Peyer's patch (tissue), 4 donors: ENCODE data around the gene NR2C1. TPM values are rescaled to one million over a fixed set of nuclear protein-coding genes. Genes with fewer than 3 reads are reported as not detected.

Source experiments
- DNase-seq, 3 donors: peaks; one replicate each; pipeline ENCODE4 v3.0.0-alpha.2; 2017 to 2019
- H3K27ac ChIP-seq, 4 donors: fragments of 200-600 bp; sonication (generic); one replicate each; pipeline ENCODE4 v1.5.1; 2016 to 2019
- H3K27me3 ChIP-seq, 2 donors: fragments of 200-600 bp; sonication (generic); one replicate each; pipeline ENCODE4 v1.5.1; 2019
- H3K36me3 ChIP-seq, 3 donors: fragments of 200-600 bp; sonication (generic); one replicate each; pipeline ENCODE4 v1.5.1; 2016 to 2019
- H3K4me1 ChIP-seq, 4 donors: fragments of 200-600 bp; sonication (generic); one replicate each; pipeline ENCODE4 v1.5.1; 2016 to 2019
- H3K4me3 ChIP-seq, 4 donors: fragments of 200-600 bp; sonication (generic); 1 replicate in 3 of 4; 2 replicates in 1 of 4; pipeline ENCODE4 v1.5.1; 2016 to 2019; ENCODE audit warnings: mild to moderate bottlenecking in 1 of 4
- H3K9me3 ChIP-seq, 4 donors: fragments of 200-600 bp; sonication (generic); one replicate each; pipeline ENCODE4 v1.5.1; 2016 to 2019; ENCODE audit warnings: mild to moderate bottlenecking in 1 of 4
- POLR2A ChIP-seq, 2 donors: fragments of 450-650 bp; IDR thresholded peaks; one replicate each; pipeline ENCODE4 v1.5.1; 2017; ENCODE audit warnings: antibody characterized with exemption in 2 of 2, mild to moderate bottlenecking in 2 of 2, moderate library complexity in 2 of 2
- total RNA-seq, 4 donors: library from RNA; depleted of rRNA; stranded (reverse); fragments of >200 nt; gene quantifications; one replicate each; pipeline ENCODE4 v1.1.0, GENCODE V29; 2016
- TF ChIP-seq, protein P1 (sequence below), 6 experiments: fragments of 450-650 bp in 4 of 6; fragments of 200-600 bp in 2 of 6; sonication (generic) in 1 of 6; IDR thresholded peaks; one replicate each; pipeline ENCODE4 v1.5.1; 2017 to 2019; ENCODE audit warnings: antibody characterized with exemption in 6 of 6, mild to moderate bottlenecking in 3 of 6, moderate library complexity in 1 of 6

The NR2C1 gene
- total RNA-seq, 4 donors from 2014 or later: 35.2 to 202 (median 52.5) TPM

DNA sequence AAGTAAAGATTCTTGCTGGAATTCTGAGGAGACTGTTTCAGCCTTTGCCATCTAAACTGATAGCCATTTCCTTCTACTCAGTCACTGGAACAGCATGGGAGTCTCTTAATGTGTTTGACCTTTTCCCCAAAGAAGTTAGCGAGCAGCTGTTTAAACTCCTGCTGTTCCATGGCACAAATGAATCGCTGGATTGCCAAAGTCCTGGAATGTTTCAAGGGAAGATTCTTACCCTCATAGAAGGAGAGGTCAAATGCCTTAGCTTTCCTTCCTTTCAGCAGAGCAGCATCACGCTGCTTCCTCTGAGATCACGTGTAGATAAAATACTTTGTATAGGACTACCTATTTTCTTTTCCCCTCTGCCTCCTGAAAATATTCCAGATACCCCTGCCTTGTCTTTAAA lies 10.5 kb upstream of the NR2C1 start:
- DNase-seq: no peak
- Histone ChIP-seq H3K27me3 (no peaks in the 10 kb centered on the region), H3K27ac (peak overlapping the region in 2 of 4 donors; percentile 37 to 55)

DNA sequence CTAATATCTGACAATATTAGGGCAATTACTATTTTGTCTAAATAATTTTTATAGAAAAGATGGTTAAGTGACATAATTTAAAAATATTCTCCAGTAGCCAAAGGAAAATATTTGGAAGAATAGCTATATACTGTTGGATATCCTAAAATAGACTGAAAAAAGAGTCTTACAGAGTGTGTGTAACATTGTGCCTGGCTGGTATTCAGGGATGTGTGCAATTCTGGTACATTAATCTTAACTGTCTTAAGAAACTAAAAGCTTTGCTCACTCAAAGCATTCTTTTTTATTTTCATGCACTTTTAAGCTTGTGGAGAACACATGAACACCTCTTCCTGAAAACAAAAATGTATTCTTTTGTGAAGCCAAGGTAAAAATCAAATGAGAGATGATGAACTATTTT lies 10.1 kb upstream of the NR2C1 start:
- no peaks in the 10 kb centered on the region for H3K4me1 ChIP-seq
- H3K36me3 ChIP-seq: no peaks in the 10 kb centered on the region
- no peak for DNase-seq
- peak overlapping the region in 2 of 4 donors; percentile 37 to 55 for H3K27ac ChIP-seq
- TF ChIP-seq, protein P1, sequence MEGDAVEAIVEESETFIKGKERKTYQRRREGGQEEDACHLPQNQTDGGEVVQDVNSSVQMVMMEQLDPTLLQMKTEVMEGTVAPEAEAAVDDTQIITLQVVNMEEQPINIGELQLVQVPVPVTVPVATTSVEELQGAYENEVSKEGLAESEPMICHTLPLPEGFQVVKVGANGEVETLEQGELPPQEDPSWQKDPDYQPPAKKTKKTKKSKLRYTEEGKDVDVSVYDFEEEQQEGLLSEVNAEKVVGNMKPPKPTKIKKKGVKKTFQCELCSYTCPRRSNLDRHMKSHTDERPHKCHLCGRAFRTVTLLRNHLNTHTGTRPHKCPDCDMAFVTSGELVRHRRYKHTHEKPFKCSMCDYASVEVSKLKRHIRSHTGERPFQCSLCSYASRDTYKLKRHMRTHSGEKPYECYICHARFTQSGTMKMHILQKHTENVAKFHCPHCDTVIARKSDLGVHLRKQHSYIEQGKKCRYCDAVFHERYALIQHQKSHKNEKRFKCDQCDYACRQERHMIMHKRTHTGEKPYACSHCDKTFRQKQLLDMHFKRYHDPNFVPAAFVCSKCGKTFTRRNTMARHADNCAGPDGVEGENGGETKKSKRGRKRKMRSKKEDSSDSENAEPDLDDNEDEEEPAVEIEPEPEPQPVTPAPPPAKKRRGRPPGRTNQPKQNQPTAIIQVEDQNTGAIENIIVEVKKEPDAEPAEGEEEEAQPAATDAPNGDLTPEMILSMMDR (IDR thresholded peaks at IDR 0.05): no peak
- TF ChIP-seq POLR2A (IDR thresholded peaks at IDR 0.05): no peak
- no peaks in the 10 kb centered on the region for H3K9me3 ChIP-seq
- H3K4me3 ChIP-seq: no peak overlapping the region
- H3K27me3 ChIP-seq: no peaks in the 10 kb centered on the region

More for the DNA sequence above, 10.5 kb upstream of the NR2C1 start:
- Histone ChIP-seq H3K4me1 (no peaks in the 10 kb centered on the region), H3K9me3 (no peaks in the 10 kb centered on the region), H3K4me3 (no peak overlapping the region), H3K36me3 (peaks cover 0 to 2% (median 0%) of the 10 kb centered on the region in 3 donors)
- TF ChIP-seq, protein P1 (IDR thresholded peaks at IDR 0.05): no peak
- no peak for TF ChIP-seq POLR2A (IDR thresholded peaks at IDR 0.05)

DNA sequence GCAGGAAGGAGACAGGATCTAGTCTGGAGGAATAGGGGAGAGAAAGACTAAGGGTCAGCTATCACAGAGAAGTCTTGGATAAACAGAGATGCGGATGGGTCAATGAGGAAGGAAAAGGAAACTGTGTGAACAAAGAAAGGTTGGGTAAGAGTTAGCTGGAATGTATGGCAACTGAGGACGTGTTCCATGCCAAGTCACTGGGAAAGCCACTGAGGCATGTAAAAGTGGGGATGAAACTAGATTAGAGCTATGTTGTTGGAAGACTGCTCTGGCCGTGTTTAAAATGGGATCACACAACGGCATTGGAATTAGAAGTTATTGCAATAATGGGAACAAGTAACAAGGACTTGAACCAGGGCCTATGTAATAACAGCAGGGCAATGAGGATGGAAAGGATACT lies 3.9 kb upstream of the NR2C1 start:
- Histone ChIP-seq H3K36me3 (no peaks in the 10 kb centered on the region), H3K9me3 (no peaks in the 10 kb centered on the region), H3K4me1 (peaks cover 0 to 4% (median 0%) of the 10 kb centered on the region in 4 donors), H3K27me3 (no peaks in the 10 kb centered on the region), H3K27ac (no peak overlapping the region), H3K4me3 (no peak overlapping the region)
- TF ChIP-seq, protein P1 (IDR thresholded peaks at IDR 0.05): no peak
- TF ChIP-seq POLR2A (IDR thresholded peaks at IDR 0.05): no peak
- DNase-seq: no peak

DNA sequence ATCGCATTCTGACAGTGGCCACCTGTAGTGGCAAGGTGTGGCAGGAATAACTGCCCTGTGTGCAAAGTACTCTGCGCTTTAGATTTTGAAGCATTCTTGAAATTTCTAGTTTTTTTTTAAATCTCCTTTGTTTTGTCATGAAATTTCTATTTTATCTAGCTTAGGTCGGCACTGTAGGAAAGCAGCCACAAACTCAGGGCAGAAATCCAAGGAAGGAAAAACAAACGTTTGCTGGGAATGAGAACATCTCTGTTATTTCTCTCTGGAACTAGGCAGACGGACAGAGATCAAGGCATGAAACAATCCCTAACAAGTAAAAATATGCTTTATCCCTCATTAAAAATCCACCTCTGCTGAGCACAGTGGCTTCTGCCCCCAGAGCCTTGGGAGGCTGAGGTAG lies 1.3 kb upstream of the NR2C1 start:
- H3K27ac ChIP-seq: no peak overlapping the region
- H3K27me3 ChIP-seq: no peaks in the 10 kb centered on the region
- H3K4me1 ChIP-seq: peaks cover 0 to 8% (median 0%) of the 10 kb centered on the region in 4 donors
- DNase-seq: no peak
- H3K4me3 ChIP-seq: no peak overlapping the region
- no peaks in the 10 kb centered on the region for H3K9me3 ChIP-seq
- TF ChIP-seq POLR2A (IDR thresholded peaks at IDR 0.05): no peak
- TF ChIP-seq, protein P1 (IDR thresholded peaks at IDR 0.05): no peak
- no peaks in the 10 kb centered on the region for H3K36me3 ChIP-seq

DNA sequence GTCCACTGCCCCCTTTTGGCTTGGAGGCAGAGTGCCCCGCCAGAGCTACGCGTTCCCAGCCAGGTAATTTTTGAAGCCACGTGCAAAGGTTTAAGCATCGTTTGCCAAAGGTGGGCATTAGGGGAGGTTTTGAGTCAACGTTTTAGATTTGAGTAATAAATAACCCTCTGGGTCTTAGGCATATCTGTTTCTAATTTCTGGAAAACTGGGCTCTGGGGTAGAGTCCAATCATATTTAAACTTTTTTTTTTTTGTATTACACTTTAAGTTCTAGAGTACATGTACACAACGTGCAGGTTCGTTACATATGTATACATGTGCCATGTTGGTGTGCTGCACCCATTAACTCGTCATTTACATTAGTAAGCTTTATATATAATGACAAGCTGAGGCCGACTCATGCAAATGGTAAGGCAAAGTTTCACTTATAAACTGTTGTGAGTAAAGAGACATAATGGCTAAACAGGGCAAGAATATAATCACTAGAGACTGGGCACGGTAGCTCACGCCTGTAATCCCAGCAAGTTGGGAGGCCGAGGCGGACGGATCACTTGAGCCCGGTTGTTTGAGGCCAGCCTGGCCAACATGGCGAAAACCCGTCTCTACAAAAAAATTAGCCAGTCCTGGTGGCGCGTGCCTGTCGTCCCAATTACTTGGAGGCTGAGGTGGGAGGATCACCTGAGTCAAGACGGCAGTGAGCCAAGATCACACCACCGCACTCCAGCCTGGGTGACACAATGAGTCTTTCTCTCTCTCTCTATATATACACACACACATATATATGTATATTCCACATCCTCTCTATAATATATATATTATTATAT lies 491 bp upstream of the NR2C1 start:
- H3K9me3 ChIP-seq: no peaks in the 10 kb centered on the region
- H3K27me3 ChIP-seq: no peaks in the 10 kb centered on the region
- H3K36me3 ChIP-seq: no peaks in the 10 kb centered on the region
- DNase-seq: no peak
- H3K4me3 ChIP-seq: peak overlapping the region; percentile 55 to 98 (median 91)
- H3K4me1 ChIP-seq: peaks cover 0 to 8% (median 0%) of the 10 kb centered on the region in 4 donors
- TF ChIP-seq, protein P1 (IDR thresholded peaks at IDR 0.05): peak in 5 of 6 experiments; percentile 69 to 83 (median 74)
- no peak for TF ChIP-seq POLR2A (IDR thresholded peaks at IDR 0.05)
- H3K27ac ChIP-seq: peak overlapping the region in 3 of 4 donors; percentile 60 to 90 (median 86)
